GM12874 (cell line): ENCODE results near the gene TSKU.
A peak's percentile ranks its signal among the peaks of the same experiment; 100 is the strongest.

ENCODE experiments used
- TF ChIP-seq, protein P1 (sequence below): IDR thresholded peaks from 2 replicates; pipeline ENCODE4 v1.5.1; 2011; ENCODE audit warnings: low read depth, mild to moderate bottlenecking, control low read depth, low read length, moderate library complexity; ENCODE audit not compliant: insufficient read depth

Gene TSKU

DNA sequence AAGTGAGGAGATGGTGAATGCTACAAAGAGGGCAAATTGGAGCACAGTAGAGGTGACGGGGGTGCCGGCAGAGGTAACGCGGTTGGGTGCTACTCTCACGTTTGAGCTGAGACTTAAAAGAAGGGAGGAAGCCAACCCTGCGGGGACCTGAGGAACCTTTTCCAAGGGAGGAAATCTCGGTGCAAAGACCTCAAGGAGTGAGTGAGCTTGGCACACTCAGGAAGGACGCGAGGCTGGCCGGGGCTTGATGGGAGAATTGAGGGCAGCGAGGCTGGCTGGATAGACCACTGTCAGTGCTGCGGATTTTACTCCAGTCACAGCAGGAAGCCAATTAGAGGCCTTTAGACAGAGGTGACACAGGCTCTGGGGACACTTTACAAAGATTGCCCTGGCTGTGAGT is 25.0 kb downstream of the TSKU start:
- TF ChIP-seq, protein P1, sequence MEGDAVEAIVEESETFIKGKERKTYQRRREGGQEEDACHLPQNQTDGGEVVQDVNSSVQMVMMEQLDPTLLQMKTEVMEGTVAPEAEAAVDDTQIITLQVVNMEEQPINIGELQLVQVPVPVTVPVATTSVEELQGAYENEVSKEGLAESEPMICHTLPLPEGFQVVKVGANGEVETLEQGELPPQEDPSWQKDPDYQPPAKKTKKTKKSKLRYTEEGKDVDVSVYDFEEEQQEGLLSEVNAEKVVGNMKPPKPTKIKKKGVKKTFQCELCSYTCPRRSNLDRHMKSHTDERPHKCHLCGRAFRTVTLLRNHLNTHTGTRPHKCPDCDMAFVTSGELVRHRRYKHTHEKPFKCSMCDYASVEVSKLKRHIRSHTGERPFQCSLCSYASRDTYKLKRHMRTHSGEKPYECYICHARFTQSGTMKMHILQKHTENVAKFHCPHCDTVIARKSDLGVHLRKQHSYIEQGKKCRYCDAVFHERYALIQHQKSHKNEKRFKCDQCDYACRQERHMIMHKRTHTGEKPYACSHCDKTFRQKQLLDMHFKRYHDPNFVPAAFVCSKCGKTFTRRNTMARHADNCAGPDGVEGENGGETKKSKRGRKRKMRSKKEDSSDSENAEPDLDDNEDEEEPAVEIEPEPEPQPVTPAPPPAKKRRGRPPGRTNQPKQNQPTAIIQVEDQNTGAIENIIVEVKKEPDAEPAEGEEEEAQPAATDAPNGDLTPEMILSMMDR: no peak

DNA sequence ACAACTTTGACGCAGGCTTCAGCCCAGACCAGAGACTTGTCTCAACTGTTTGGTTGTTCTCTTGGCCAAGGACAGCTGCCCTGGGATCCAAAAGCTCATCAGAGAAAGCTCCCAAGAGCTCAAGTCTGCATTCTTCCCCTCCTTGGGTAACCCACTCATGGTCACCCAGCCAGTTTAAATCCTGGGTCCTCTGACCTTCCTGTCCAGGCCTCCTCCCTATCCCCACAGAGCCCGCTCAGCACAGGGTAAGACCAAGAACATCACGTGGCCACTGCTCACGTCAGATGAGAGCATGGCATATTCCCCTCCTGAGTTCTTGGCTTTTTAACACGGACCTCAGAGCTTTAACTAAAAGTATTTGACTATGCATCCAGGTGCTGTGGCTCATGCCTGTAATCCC is 25.8 kb downstream of the TSKU start:
- TF ChIP-seq, protein P1: no peak

DNA sequence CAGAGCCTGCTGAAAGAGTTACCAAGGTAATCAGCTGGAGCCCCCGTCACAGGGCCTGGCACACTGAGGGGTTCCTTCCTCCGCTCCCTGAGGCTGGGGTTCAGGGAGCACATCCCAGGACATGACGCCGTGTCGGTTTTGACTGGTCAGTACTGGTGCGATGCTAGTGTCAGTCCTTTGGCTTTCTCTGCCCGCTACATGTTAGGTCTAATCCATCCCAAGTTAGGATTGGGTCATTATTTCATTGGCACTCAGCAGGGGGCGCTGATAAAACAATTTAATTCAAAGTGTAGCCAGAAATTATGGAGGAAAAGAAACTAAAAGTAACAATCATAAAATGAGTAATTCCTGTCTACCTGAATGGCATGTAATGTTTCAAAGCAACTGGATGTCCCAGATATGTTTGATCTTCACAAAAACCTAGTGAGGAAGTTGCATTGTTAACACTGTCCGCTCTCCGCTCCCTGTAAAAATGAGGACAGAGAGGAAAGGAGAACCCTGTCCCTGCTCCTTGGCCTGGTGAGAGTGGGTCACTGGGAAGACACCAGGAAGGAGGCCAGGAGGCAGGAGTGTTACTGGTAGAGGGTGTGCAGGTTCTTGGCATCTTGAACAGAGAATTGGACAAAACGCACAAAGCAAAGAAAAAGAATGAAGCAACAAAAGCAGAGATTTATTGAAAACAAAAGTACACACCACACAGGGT is 27.1 kb downstream of the TSKU start:
- TF ChIP-seq, protein P1: peak; percentile 33; the same call in 1 of the 2 replicates

GRCh38 chr11:76811259-76811658 is 28.1 kb downstream of the TSKU start:
- TF ChIP-seq, protein P1: no peak

GRCh38 chr11:76814414-76814813 is 31.3 kb downstream of the TSKU start:
- TF ChIP-seq, protein P1: no peak

- TF ChIP-seq, protein P1: no peak
These were observed 37.0 kb downstream of the TSKU start for GRCh38 chr11:76820184-76820566.

DNA sequence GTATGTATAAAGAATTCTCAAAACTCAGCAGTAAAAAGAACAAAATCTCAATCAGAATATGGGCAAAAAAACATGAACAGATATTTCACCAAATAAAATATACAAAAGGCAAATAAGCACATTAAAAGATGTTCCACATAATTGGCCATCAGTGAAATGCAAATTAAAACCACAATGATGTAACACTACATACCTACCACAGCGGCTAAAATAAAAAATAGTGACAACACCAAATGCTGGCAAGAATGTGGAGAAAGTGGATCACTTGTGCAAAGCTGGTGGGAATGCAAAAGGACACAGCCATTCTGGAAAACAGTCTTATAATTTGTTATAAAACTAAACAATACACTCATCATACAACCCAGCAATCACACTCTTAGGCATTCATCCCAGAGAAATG is 39.2 kb downstream of the TSKU start:
- TF ChIP-seq, protein P1: no peak
